ENCODE data around the gene LPP. TPM values are rescaled to one million over a fixed set of nuclear protein-coding genes. Genes with fewer than 3 reads are reported as not detected.

Gene LPP
- total RNA-seq, 1 experiment from 2014 or later = 54.0 TPM

DNA sequence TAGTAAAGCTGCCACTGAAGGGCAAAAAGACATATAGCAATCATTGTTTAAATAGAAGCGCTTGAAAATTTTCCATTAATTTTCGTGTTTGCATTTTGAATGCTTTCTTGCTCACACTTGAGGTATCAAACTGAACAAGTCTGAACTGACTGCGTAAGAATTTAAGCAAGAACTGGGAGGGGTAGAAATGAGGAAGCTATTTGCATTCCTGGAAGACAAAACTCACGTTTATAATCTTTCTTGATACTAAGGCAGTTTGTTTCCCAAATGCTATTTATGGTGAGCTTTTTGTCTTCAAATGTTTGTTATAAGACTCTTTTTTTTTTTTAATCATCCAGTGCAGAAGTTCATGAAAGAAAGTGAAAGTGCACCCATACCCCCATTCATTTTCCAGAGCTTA, 518.0 kb downstream of the LPP start (continued):
- TF ChIP-seq, protein P1, sequence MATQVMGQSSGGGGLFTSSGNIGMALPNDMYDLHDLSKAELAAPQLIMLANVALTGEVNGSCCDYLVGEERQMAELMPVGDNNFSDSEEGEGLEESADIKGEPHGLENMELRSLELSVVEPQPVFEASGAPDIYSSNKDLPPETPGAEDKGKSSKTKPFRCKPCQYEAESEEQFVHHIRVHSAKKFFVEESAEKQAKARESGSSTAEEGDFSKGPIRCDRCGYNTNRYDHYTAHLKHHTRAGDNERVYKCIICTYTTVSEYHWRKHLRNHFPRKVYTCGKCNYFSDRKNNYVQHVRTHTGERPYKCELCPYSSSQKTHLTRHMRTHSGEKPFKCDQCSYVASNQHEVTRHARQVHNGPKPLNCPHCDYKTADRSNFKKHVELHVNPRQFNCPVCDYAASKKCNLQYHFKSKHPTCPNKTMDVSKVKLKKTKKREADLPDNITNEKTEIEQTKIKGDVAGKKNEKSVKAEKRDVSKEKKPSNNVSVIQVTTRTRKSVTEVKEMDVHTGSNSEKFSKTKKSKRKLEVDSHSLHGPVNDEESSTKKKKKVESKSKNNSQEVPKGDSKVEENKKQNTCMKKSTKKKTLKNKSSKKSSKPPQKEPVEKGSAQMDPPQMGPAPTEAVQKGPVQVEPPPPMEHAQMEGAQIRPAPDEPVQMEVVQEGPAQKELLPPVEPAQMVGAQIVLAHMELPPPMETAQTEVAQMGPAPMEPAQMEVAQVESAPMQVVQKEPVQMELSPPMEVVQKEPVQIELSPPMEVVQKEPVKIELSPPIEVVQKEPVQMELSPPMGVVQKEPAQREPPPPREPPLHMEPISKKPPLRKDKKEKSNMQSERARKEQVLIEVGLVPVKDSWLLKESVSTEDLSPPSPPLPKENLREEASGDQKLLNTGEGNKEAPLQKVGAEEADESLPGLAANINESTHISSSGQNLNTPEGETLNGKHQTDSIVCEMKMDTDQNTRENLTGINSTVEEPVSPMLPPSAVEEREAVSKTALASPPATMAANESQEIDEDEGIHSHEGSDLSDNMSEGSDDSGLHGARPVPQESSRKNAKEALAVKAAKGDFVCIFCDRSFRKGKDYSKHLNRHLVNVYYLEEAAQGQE (IDR thresholded peaks at IDR 0.05; ENCODE audit: low read depth) = no peak
- TF ChIP-seq CEBPB (IDR thresholded peaks at IDR 0.05; ENCODE audit: low read depth) = no peak
- no peak for TF ChIP-seq FOSL1 (IDR thresholded peaks at IDR 0.05; ENCODE audit: low read depth)

DNA sequence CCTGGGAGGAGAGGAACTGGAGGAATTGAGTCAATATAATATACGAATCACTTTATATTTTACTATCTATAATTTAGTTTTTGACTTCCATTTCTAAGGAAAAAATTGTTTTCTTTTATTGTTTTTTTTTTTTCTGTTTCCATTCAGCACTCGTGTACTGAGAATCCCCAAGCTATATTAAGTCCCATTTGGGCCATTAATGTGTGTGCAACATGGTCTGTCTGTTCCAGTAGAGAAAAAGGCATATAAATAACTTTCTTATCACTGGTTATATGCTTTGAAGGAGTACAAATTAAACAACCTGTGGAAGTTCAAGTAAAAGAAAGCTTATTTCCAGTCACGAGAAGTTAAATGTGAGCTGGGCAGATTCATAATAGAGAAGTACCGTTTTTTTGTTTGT, 518.9 kb downstream of the LPP start:
- no peak overlapping the region for H3K27ac ChIP-seq (ENCODE audit: low read depth, low read length)
- no peak overlapping the region for H3K9ac ChIP-seq (ENCODE audit: low read length)
- no peak overlapping the region for H2AFZ ChIP-seq (ENCODE audit: low read depth, low read length, poor library complexity, severe bottlenecking)
- no peaks in the 10 kb centered on the region for H3K9me3 ChIP-seq (ENCODE audit: control insufficient read depth in 1 of 2, insufficient read depth in 1 of 2, low read depth in 1 of 2, low read length in 2 of 2)
- intact Hi-C loops (cut with micrococcal nuclease) = no loop called here
- ChIA-PET RAD21 (ENCODE audit: low non-redundant PET in 1 of 2, low total read pairs in 2 of 2, uncharacterized antibody in 2 of 2, unreplicated experiment in 2 of 2) (no interaction called here), POLR2A (no interaction called here), CTCF (interaction anchor here (0.6 kb wide), 1 partner anchor 923 kb away, joined by 3 read pairs; no protein-coding TSS in a partner anchor)
- TF ChIP-seq YY1 (IDR thresholded peaks at IDR 0.05; ENCODE audit: extremely low read depth, insufficient replicate concordance, low read depth, low read length) (no peak), CEBPB (IDR thresholded peaks at IDR 0.05; ENCODE audit: low read depth) (no peak), POLR2A (IDR thresholded peaks at IDR 0.05; ENCODE audit: borderline replicate concordance, extremely low read depth, insufficient read depth, insufficient read length) (no peak), EGR1 (IDR thresholded peaks at IDR 0.05; ENCODE audit: low read depth) (no peak), RAD21 (IDR thresholded peaks at IDR 0.05; ENCODE audit: low read depth) (no peak), JUND (IDR thresholded peaks at IDR 0.05) (no peak), CBX3 (IDR thresholded peaks at IDR 0.05; ENCODE audit: low read depth) (no peak), EZH2phosphoT487 (IDR thresholded peaks at IDR 0.05; ENCODE audit: borderline replicate concordance) (no peak), TCF7L2 (IDR thresholded peaks at IDR 0.05; ENCODE audit: borderline replicate concordance, extremely low read depth, insufficient read depth, insufficient read length) (no peak), POLR2AphosphoS5 (IDR thresholded peaks at IDR 0.05; ENCODE audit: low read depth, low read length) (no peak), EZH2 (IDR thresholded peaks at IDR 0.05) (no peak), ZNF274 (IDR thresholded peaks at IDR 0.05; ENCODE audit: low read depth, low read length) (no peak)
- TF ChIP-seq, protein P2, sequence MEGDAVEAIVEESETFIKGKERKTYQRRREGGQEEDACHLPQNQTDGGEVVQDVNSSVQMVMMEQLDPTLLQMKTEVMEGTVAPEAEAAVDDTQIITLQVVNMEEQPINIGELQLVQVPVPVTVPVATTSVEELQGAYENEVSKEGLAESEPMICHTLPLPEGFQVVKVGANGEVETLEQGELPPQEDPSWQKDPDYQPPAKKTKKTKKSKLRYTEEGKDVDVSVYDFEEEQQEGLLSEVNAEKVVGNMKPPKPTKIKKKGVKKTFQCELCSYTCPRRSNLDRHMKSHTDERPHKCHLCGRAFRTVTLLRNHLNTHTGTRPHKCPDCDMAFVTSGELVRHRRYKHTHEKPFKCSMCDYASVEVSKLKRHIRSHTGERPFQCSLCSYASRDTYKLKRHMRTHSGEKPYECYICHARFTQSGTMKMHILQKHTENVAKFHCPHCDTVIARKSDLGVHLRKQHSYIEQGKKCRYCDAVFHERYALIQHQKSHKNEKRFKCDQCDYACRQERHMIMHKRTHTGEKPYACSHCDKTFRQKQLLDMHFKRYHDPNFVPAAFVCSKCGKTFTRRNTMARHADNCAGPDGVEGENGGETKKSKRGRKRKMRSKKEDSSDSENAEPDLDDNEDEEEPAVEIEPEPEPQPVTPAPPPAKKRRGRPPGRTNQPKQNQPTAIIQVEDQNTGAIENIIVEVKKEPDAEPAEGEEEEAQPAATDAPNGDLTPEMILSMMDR (IDR thresholded peaks at IDR 0.05 in 2 of 3, conservative IDR thresholded peaks at IDR 0.05 in 1 of 3; ENCODE audit: borderline replicate concordance in 1 of 3, insufficient read depth in 1 of 3, low read depth in 2 of 3, low read length in 2 of 3) = no peak
- TF ChIP-seq, protein P1 (IDR thresholded peaks at IDR 0.05; ENCODE audit: low read depth) = no peak
- TF ChIP-seq, protein P3, sequence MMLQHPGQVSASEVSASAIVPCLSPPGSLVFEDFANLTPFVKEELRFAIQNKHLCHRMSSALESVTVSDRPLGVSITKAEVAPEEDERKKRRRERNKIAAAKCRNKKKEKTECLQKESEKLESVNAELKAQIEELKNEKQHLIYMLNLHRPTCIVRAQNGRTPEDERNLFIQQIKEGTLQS (IDR thresholded peaks at IDR 0.05) = no peak
- ATAC-seq = no peak
- H3K4me1 ChIP-seq (ENCODE audit: control insufficient read depth in 1 of 2, insufficient read depth in 2 of 2, low read length in 2 of 2) = no peaks in the 10 kb centered on the region
- no peak overlapping the region for H3K4me2 ChIP-seq (ENCODE audit: low read length)
- H3K9me2 ChIP-seq (ENCODE audit: insufficient read depth) = no peaks in the 10 kb centered on the region
- no peak overlapping the region for H3K4me3 ChIP-seq (replicated peaks in 1 of 2; ENCODE audit: low read depth in 1 of 2, low read length in 2 of 2)
- BruUV-seq (replicated peaks) = no TSS peak
- no peaks in the 10 kb centered on the region for H3K27me3 ChIP-seq (ENCODE audit: insufficient read depth, low read length)
- H3K36me3 ChIP-seq (ENCODE audit: control insufficient read depth in 1 of 2, insufficient read depth in 2 of 2, low read length in 2 of 2) = no peaks in the 10 kb centered on the region
- H4K20me1 ChIP-seq (ENCODE audit: insufficient read depth) = no peaks in the 10 kb centered on the region
- H3K79me2 ChIP-seq (ENCODE audit: insufficient read depth, low read length) = no peaks in the 10 kb centered on the region
- DNase-seq (ENCODE audit: low read depth, low spot score) = no peak
